Measurements from ENCODE around the gene OR10H1.

OR10H1 gene

DNA sequence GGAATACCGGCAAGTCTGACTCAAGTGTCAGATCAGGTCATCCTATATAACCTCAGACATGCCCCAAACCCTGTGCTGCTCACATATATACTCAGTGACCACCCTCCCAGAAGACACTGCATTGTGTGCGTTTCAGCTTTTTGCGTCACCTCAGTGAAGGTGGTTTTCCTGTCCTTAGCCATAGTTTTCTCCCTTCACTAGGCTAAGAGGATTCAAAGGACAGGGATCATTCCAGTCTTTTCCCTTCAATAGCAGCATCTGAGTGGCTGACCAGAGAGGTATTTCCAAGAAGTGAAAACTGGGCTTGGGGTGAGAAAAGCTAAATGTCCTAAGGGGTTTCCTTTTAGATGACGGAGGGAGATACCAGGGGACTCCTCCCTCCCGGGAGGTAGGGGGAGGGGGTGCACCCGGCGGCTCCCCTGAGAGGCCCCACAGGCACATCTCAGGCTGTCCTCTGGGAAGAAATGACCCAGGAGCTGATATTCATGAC, 12.7 kb upstream of the OR10H1 start:
- Histone ChIP-seq H3K9me3 (ENCODE audit: control insufficient read depth, insufficient read depth, low read depth, low read length) (no peaks in the 10 kb centered on the region), H3K4me1 (ENCODE audit: control insufficient read depth, insufficient read depth, low read length) (no peaks in the 10 kb centered on the region), H3K27ac (ENCODE audit: extremely low read depth, low read depth, low read length) (no peak overlapping the region), H3K36me3 (ENCODE audit: control insufficient read depth in 2 of 2, insufficient read depth in 1 of 2, low read length in 2 of 2) (no peaks in the 10 kb centered on the region), H3K4me3 (ENCODE audit: low read depth, low read length) (no peak overlapping the region)
- ChIA-PET CTCF (interaction anchor here (0.6 kb wide), 1 partner anchor 40 kb away, joined by 3 read pairs; no protein-coding TSS in a partner anchor), POLR2A (no interaction called here)
- no peak for TF ChIP-seq ZFP69B (tag by site-specific recombination; IDR thresholded peaks at IDR 0.05)
- no peak for TF ChIP-seq GLIS1 (tag by site-specific recombination; IDR thresholded peaks at IDR 0.05)
- TF ChIP-seq, protein P1, sequence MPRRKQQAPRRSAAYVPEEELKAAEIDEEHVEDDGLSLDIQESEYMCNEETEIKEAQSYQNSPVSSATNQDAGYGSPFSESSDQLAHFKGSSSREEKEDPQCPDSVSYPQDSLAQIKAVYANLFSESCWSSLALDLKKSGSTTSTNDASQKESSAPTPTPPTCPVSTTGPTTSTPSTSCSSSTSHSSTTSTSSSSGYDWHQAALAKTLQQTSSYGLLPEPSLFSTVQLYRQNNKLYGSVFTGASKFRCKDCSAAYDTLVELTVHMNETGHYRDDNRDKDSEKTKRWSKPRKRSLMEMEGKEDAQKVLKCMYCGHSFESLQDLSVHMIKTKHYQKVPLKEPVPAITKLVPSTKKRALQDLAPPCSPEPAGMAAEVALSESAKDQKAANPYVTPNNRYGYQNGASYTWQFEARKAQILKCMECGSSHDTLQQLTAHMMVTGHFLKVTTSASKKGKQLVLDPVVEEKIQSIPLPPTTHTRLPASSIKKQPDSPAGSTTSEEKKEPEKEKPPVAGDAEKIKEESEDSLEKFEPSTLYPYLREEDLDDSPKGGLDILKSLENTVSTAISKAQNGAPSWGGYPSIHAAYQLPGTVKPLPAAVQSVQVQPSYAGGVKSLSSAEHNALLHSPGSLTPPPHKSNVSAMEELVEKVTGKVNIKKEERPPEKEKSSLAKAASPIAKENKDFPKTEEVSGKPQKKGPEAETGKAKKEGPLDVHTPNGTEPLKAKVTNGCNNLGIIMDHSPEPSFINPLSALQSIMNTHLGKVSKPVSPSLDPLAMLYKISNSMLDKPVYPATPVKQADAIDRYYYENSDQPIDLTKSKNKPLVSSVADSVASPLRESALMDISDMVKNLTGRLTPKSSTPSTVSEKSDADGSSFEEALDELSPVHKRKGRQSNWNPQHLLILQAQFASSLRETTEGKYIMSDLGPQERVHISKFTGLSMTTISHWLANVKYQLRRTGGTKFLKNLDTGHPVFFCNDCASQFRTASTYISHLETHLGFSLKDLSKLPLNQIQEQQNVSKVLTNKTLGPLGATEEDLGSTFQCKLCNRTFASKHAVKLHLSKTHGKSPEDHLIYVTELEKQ (tag by site-specific recombination; IDR thresholded peaks at IDR 0.05; ENCODE audit: borderline replicate concordance) = no peak
- no peak for TF ChIP-seq ZNF184 (tag by site-specific recombination; IDR thresholded peaks at IDR 0.05)

DNA sequence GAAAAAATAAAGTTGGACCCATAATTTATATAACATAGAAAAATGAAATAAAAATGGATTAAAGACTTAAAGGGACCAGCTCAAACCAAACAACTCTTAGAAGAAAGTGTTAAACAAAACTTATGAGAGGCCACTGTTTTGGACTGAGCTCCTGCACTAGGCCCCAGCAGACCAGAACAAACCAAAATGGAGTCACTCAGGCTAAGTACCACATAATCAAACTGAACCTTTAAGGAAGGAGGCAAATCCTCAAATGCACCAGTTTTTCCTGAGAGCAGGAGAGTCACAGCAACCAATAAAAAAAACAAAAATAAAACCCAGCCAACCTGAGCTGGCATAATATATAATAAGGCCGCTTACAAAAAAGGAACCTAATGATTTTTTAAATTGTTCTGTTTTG, 10.3 kb upstream of the OR10H1 start:
- no peaks in the 10 kb centered on the region for H3K4me1 ChIP-seq (ENCODE audit: control insufficient read depth, insufficient read depth, low read length)
- no peaks in the 10 kb centered on the region for H3K36me3 ChIP-seq (ENCODE audit: control insufficient read depth in 2 of 2, insufficient read depth in 1 of 2, low read length in 2 of 2)
- no peak overlapping the region for H3K27ac ChIP-seq (ENCODE audit: extremely low read depth, low read depth, low read length)
- no peaks in the 10 kb centered on the region for H3K9me3 ChIP-seq (ENCODE audit: control insufficient read depth, insufficient read depth, low read depth, low read length)
- ChIA-PET CTCF (no interaction called here), POLR2A (no interaction called here)
- H3K4me3 ChIP-seq (ENCODE audit: low read depth, low read length) = no peak overlapping the region
- TF ChIP-seq ZNF146 (tag by site-specific recombination; IDR thresholded peaks at IDR 0.05) (no peak), ZNF530 (tag by site-specific recombination; IDR thresholded peaks at IDR 0.05; ENCODE audit: low read depth) (no peak), ZNF202 (tag by site-specific recombination; IDR thresholded peaks at IDR 0.05; ENCODE audit: borderline replicate concordance) (no peak), ZNF544 (tag by site-specific recombination; IDR thresholded peaks at IDR 0.05) (no peak), KLF1 (tag by site-specific recombination; IDR thresholded peaks at IDR 0.05) (no peak), ZXDB (tag by site-specific recombination; IDR thresholded peaks at IDR 0.05) (no peak), ZNF302 (tag by site-specific recombination; IDR thresholded peaks at IDR 0.05; ENCODE audit: low read depth) (no peak), ZNF416 (tag by site-specific recombination; IDR thresholded peaks at IDR 0.05) (no peak)
- TF ChIP-seq, protein P2, sequence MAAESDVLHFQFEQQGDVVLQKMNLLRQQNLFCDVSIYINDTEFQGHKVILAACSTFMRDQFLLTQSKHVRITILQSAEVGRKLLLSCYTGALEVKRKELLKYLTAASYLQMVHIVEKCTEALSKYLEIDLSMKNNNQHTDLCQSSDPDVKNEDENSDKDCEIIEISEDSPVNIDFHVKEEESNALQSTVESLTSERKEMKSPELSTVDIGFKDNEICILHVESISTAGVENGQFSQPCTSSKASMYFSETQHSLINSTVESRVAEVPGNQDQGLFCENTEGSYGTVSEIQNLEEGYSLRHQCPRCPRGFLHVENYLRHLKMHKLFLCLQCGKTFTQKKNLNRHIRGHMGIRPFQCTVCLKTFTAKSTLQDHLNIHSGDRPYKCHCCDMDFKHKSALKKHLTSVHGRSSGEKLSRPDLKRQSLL (tag by site-specific recombination; IDR thresholded peaks at IDR 0.05) = no peak

DNA sequence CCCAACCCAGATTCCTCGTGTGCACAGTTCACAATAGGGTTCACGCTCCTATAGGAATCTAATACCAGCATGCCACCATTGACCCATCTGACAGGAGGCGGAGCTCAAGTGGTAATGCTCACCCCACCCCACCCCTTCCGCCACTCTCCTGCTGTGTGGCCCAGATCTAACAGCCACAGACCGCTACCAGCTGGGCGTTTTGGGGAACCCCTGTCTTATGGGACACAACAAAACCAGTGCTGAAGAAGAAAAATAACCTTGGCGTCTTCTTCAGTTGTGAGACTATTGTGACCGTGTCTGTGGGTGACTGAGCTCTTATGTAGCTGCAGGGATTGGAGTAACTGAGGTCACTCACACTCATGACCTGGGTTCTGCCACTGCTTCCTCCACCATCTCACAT, 5.2 kb upstream of the OR10H1 start:
- Histone ChIP-seq H3K27ac (ENCODE audit: extremely low read depth, low read depth, low read length) (no peak overlapping the region), H3K4me1 (ENCODE audit: control insufficient read depth, insufficient read depth, low read length) (no peaks in the 10 kb centered on the region), H3K4me3 (ENCODE audit: low read depth, low read length) (no peak overlapping the region), H3K9me3 (ENCODE audit: control insufficient read depth, insufficient read depth, low read depth, low read length) (no peaks in the 10 kb centered on the region), H3K36me3 (ENCODE audit: control insufficient read depth in 2 of 2, insufficient read depth in 1 of 2, low read length in 2 of 2) (no peaks in the 10 kb centered on the region)
- CTCF ChIA-PET = interaction anchor here (0.6 to 0.7 kb wide), 2 partner anchors 242 to 354 kb away, joined by 3 read pairs; no protein-coding TSS in a partner anchor
- POLR2A ChIA-PET = no interaction called here
- TF ChIP-seq, protein P3, sequence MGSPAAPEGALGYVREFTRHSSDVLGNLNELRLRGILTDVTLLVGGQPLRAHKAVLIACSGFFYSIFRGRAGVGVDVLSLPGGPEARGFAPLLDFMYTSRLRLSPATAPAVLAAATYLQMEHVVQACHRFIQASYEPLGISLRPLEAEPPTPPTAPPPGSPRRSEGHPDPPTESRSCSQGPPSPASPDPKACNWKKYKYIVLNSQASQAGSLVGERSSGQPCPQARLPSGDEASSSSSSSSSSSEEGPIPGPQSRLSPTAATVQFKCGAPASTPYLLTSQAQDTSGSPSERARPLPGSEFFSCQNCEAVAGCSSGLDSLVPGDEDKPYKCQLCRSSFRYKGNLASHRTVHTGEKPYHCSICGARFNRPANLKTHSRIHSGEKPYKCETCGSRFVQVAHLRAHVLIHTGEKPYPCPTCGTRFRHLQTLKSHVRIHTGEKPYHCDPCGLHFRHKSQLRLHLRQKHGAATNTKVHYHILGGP (tag by site-specific recombination; IDR thresholded peaks at IDR 0.05) = no peak
- TF ChIP-seq ZNF2 (tag by site-specific recombination; IDR thresholded peaks at IDR 0.05) = no peak
- TF ChIP-seq, protein P4, sequence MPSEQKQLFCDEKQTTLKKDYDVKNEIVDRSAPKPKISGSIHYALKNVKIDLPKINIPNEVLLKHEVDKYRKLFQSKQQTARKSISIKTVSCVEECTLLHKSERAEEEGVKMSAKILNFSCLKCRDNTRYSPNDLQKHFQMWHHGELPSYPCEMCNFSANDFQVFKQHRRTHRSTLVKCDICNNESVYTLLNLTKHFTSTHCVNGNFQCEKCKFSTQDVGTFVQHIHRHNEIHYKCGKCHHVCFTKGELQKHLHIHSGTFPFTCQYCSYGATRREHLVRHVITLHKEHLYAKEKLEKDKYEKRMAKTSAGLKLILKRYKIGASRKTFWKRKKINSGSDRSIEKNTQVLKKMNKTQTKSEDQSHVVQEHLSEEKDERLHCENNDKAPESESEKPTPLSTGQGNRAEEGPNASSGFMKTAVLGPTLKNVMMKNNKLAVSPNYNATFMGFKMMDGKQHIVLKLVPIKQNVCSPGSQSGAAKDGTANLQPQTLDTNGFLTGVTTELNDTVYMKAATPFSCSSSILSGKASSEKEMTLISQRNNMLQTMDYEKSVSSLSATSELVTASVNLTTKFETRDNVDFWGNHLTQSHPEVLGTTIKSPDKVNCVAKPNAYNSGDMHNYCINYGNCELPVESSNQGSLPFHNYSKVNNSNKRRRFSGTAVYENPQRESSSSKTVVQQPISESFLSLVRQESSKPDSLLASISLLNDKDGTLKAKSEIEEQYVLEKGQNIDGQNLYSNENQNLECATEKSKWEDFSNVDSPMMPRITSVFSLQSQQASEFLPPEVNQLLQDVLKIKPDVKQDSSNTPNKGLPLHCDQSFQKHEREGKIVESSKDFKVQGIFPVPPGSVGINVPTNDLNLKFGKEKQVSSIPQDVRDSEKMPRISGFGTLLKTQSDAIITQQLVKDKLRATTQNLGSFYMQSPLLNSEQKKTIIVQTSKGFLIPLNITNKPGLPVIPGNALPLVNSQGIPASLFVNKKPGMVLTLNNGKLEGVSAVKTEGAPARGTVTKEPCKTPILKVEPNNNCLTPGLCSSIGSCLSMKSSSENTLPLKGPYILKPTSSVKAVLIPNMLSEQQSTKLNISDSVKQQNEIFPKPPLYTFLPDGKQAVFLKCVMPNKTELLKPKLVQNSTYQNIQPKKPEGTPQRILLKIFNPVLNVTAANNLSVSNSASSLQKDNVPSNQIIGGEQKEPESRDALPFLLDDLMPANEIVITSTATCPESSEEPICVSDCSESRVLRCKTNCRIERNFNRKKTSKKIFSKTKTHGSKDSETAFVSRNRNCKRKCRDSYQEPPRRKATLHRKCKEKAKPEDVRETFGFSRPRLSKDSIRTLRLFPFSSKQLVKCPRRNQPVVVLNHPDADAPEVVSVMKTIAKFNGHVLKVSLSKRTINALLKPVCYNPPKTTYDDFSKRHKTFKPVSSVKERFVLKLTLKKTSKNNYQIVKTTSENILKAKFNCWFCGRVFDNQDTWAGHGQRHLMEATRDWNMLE (tag by site-specific recombination; conservative IDR thresholded peaks at IDR 0.05; ENCODE audit: low read depth) = no peak
